GM12878 (cell line): ENCODE data around the gene GLI2. TPM values are rescaled to one million over a fixed set of nuclear protein-coding genes. Genes with fewer than 3 reads are reported as not detected.

Experiments
- ATAC-seq: fragments of 200-7000 bp; cut with Tn5 transposase; 3 replicates; pipeline ENCODE4 v1.9.1; 2020; ENCODE audit warnings: mild to moderate bottlenecking, moderate library complexity
- BruUV-seq: library from RNA; stranded (reverse); fragments of 400-500 nt; replicated peaks from 2 replicates; lab custom pipeline; 2021; lab: Mats Ljungman, UMichigan
- CTCF ChIA-PET: fragments of 300-600 bp; sonication (Branson Sonifier 250); formaldehyde crosslinking; extraction: SDS; loops from one replicate; lab custom pipeline; 2021; ENCODE audit warnings: inconsistent platforms; lab: Yijun Ruan, JAX
- POLR2A ChIA-PET: fragments of 350-600 bp; formaldehyde crosslinking; extraction: SDS; loops from one replicate; lab custom pipeline; 2021; ENCODE audit warnings: inconsistent platforms; lab: Charles Lee
- RAD21 ChIA-PET: fragments of 300-600 bp; sonication (Branson Sonifier 250); formaldehyde crosslinking; loops from one replicate; lab custom pipeline; 2023; ENCODE audit warnings: antibody characterized with exemption; ENCODE audit not compliant: unreplicated experiment; lab: Charles Lee
- SMC1A ChIA-PET: fragments of 300-600 bp; sonication (Branson Sonifier 250); formaldehyde crosslinking; loops from one replicate; lab custom pipeline; 2023; ENCODE audit not compliant: unreplicated experiment, uncharacterized antibody; lab: Charles Lee
- DNase-seq: peaks from one replicate; pipeline ENCODE4 v3.0.0-alpha.2; 2011; ENCODE audit warnings: low read depth, low spot score
- FAIRE-seq: peaks from 3 replicates; lab custom pipeline; 2011; peaks lifted over from hg19 to GRCh38; lab: Jason Lieb, UNC
- H2AFZ ChIP-seq: 2 replicates; pipeline ENCODE4 v1.6.0; 2011; ENCODE audit warnings: low read depth, low read length, control low read depth; ENCODE audit not compliant: control insufficient read depth
- H3K27ac ChIP-seq: 2 replicates; pipeline ENCODE4 v1.5.1; 2011; ENCODE audit warnings: control low read depth; ENCODE audit not compliant: control insufficient read depth, insufficient read depth
- H3K27me3 ChIP-seq, 2 experiments: replicated peaks in 1 of 2; 2 replicates each; pipeline versions ENCODE4 v1.6.0 to v1.6.1; 2011; ENCODE audit warnings: low read length in 1 of 2; ENCODE audit not compliant: control insufficient read depth in 2 of 2, insufficient read depth in 2 of 2
- H3K36me3 ChIP-seq, 2 experiments: 2 replicates each; pipeline ENCODE4 v1.5.1; 2011; ENCODE audit warnings: low read length in 1 of 2; ENCODE audit not compliant: control insufficient read depth in 2 of 2, insufficient read depth in 2 of 2
- H3K4me1 ChIP-seq: 2 replicates; pipeline ENCODE4 v1.6.1; 2011; ENCODE audit warnings: mild to moderate bottlenecking, low read length, moderate library complexity, mixed read lengths; ENCODE audit not compliant: control insufficient read depth, insufficient read depth
- H3K4me2 ChIP-seq: 2 replicates; pipeline ENCODE4 v1.6.0; 2011; ENCODE audit warnings: control low read depth; ENCODE audit not compliant: control insufficient read depth, insufficient read depth
- H3K4me3 ChIP-seq: fragments of 200-600 bp; sonication (generic); 2 replicates; pipeline ENCODE4 v1.5.1; 2016
- H3K79me2 ChIP-seq: 2 replicates; pipeline ENCODE4 v1.6.0; 2011; ENCODE audit warnings: low read length; ENCODE audit not compliant: control insufficient read depth, insufficient read depth
- H3K9ac ChIP-seq: 2 replicates; pipeline ENCODE4 v1.8.0; 2011; ENCODE audit warnings: low read length, control low read depth, mixed read lengths; ENCODE audit not compliant: control insufficient read depth, insufficient read depth
- H3K9me3 ChIP-seq: replicated peaks from 3 replicates; pipeline ENCODE4 v1.5.1; 2011; ENCODE audit warnings: mild to moderate bottlenecking, low read length; ENCODE audit not compliant: control insufficient read depth, insufficient read depth
- H4K20me1 ChIP-seq: 2 replicates; pipeline ENCODE4 v1.6.0; 2011; ENCODE audit not compliant: control insufficient read depth, insufficient read depth
- ATF3 ChIP-seq: IDR thresholded peaks from 2 replicates; pipeline ENCODE4 v1.6.1; 2011; ENCODE audit warnings: low read depth, mild to moderate bottlenecking, low read length, moderate library complexity, borderline replicate concordance; ENCODE audit errors: extremely low read depth
- BHLHE40 ChIP-seq, 2 experiments: fragments of 450-650 bp in 1 of 2; IDR thresholded peaks; 2 replicates each; pipeline ENCODE4 v1.6.1; 2011 to 2017; ENCODE audit warnings: low read depth in 2 of 2, borderline replicate concordance in 1 of 2, improper control_type of control experiment in 1 of 2, low read length in 1 of 2, mild to moderate bottlenecking in 1 of 2
- CEBPB ChIP-seq, 2 experiments: fragments of 150-350 bp in 1 of 2; IDR thresholded peaks; 2 replicates each; pipeline ENCODE4 v1.6.1; 2012 to 2014; ENCODE audit warnings: low read depth in 2 of 2, low read length in 2 of 2, borderline replicate concordance in 1 of 2, inconsistent platforms in 1 of 2
- MEF2B ChIP-seq: fragments of 450-650 bp; IDR thresholded peaks from 2 replicates; pipeline ENCODE4 v1.6.1; 2018; ENCODE audit warnings: mild to moderate bottlenecking, moderate library complexity; ENCODE audit not compliant: partially characterized antibody, poor library complexity, severe bottlenecking
- NFYB ChIP-seq: IDR thresholded peaks from 2 replicates; pipeline ENCODE4 v1.6.1; 2011; ENCODE audit warnings: low read depth, mild to moderate bottlenecking, low read length, improper control_type of control experiment, moderate library complexity; ENCODE audit not compliant: insufficient read depth
- POU2F2 ChIP-seq: IDR thresholded peaks from 3 replicates; pipeline ENCODE4 v1.6.1; 2011; ENCODE audit warnings: low read depth, mild to moderate bottlenecking, low read length, borderline replicate concordance
- RELA ChIP-seq: fragments of 450-650 bp; IDR thresholded peaks from 2 replicates; pipeline ENCODE4 v1.8.0; 2014; ENCODE audit warnings: borderline replicate concordance; ENCODE audit not compliant: partially characterized antibody
- SIX5 ChIP-seq: IDR thresholded peaks from 2 replicates; pipeline ENCODE4 v1.6.1; 2011; ENCODE audit warnings: mild to moderate bottlenecking, low read depth, low read length, moderate library complexity; ENCODE audit not compliant: severe bottlenecking
- SMAD5 ChIP-seq: IDR thresholded peaks from 2 replicates; pipeline ENCODE4 v1.6.1; 2016; ENCODE audit warnings: antibody characterized with exemption, low read depth
- SMC3 ChIP-seq: IDR thresholded peaks from 2 replicates; pipeline ENCODE4 v1.6.1; 2011; ENCODE audit warnings: low read length, improper control_type of control experiment, borderline replicate concordance
- SREBF2 ChIP-seq: IDR thresholded peaks from 2 replicates; pipeline ENCODE4 v1.6.1; 2012; ENCODE audit warnings: mild to moderate bottlenecking, low read length
- SUPT20H ChIP-seq: IDR thresholded peaks from 2 replicates; pipeline ENCODE4 v1.6.1; 2011; ENCODE audit warnings: low read depth, mild to moderate bottlenecking, low read length, moderate library complexity, borderline replicate concordance; ENCODE audit not compliant: control insufficient read depth
- SUZ12 ChIP-seq: fragments of 200-600 bp; sonication (generic); IDR thresholded peaks from one replicate; pipeline ENCODE4 v1.6.1; 2018; ENCODE audit warnings: antibody characterized with exemption, mild to moderate bottlenecking; ENCODE audit not compliant: unreplicated experiment
- YBX1 ChIP-seq: fragments of 450-650 bp; IDR thresholded peaks from 2 replicates; pipeline ENCODE4 v1.6.1; 2016; ENCODE audit warnings: antibody characterized with exemption
- ZBTB33 ChIP-seq: fragments of 450-650 bp; IDR thresholded peaks from 2 replicates; pipeline ENCODE4 v1.6.1; 2017; ENCODE audit warnings: mild to moderate bottlenecking
- ZNF687 ChIP-seq: fragments of 450-650 bp; IDR thresholded peaks from 2 replicates; pipeline ENCODE4 v1.6.1; 2017; ENCODE audit warnings: mild to moderate bottlenecking, moderate library complexity
- WGBS: methylation state at CpG from one replicate; pipeline ENCODE4 v1.1.6; 2016; ENCODE audit warnings: low lambda C conversion rate; ENCODE audit not compliant: insufficient replicate concordance, insufficient coverage; ENCODE audit errors: missing lambda C conversion rate; 5-methylcytosine and 5-hydroxymethylcytosine counted together
- in situ Hi-C: fragments of 300-500 bp; cut with MboI; formaldehyde crosslinking; loops from 9 replicates; pipeline ENCODE4 v1.14.3; 2018; ENCODE audit warnings: mixed read lengths
- intact Hi-C: fragments of 100-400 bp; cut with micrococcal nuclease; formaldehyde crosslinking; loops from one replicate; pipeline ENCODE4 v1.14.2; 2022; ENCODE audit not compliant: unreplicated experiment
- polyA plus RNA-seq, 11 experiments: library from polyadenylated mRNA; depleted of rRNA in 4 of 11; unstranded in 6 of 11; stranded (reverse) in 5 of 11; fragments of >200 nt; fragmentation: Nextera tagmentation in 4 of 11; fragmentation: Illumina TruSeq in 1 of 11; extraction: Ambion mirVana in 4 of 11; extraction: Trizol in 1 of 11; gene quantifications; 1 replicate in 1 of 11; 2 replicates in 10 of 11; pipeline versions ENCODE4 v1.2.1 to v1.2.3, GENCODE V29; 2011 to 2016; ENCODE audit warnings: inconsistent platforms in 2 of 11, missing spikeins in 2 of 11, low read depth in 1 of 11
- total RNA-seq, 4 experiments: library from RNA; depleted of rRNA in 3 of 4; stranded (reverse); fragments of >200 nt in 3 of 4; fragmentation: Illumina TruSeq in 1 of 4; extraction: Trizol in 1 of 4; gene quantifications; 2 replicates each; pipeline versions ENCODE4 v1.2.1 to v1.2.3, GENCODE V29; 2013 to 2021
- TF ChIP-seq, protein P1 (sequence below): IDR thresholded peaks from 2 replicates; pipeline ENCODE4 v1.6.1; 2012; ENCODE audit warnings: low read depth, low read length, improper control_type of control experiment

GLI2 gene
- total and polyA plus RNA-seq, 10 of the 15 experiments (the other 5 are each of a cell fraction or from before 2014, with no cell fraction given): 0.01 TPM; not detected in 9

- Histone ChIP-seq H4K20me1 (no peaks in the 10 kb centered on the region), H2AFZ (no peak overlapping the region), H3K27ac (no peak overlapping the region), H3K27me3 (peaks cover 0 to 4% of the 10 kb centered on the region in 2 experiments; a peak in 2 of 4 replicates), H3K36me3 (no peaks in the 10 kb centered on the region), H3K9ac (no peak overlapping the region), H3K9me3 (no peaks in the 10 kb centered on the region), H3K4me1 (no peaks in the 10 kb centered on the region), H3K4me3 (no peak overlapping the region), H3K79me2 (no peaks in the 10 kb centered on the region), H3K4me2 (no peak overlapping the region)
- no peak for TF ChIP-seq SIX5
- no peak for TF ChIP-seq NFYB
- no peak for TF ChIP-seq ZBTB33
- TF ChIP-seq MEF2B: no peak
- TF ChIP-seq YBX1: no peak
- TF ChIP-seq SUPT20H: no peak
- no peak for TF ChIP-seq CEBPB (IDR thresholded peaks at IDR 0.05; ENCODE audit: borderline replicate concordance in 1 of 2, low read depth in 2 of 2, low read length in 2 of 2)
- TF ChIP-seq POU2F2: no peak
- no peak for TF ChIP-seq RELA
- TF ChIP-seq ZNF687: no peak
- no peak for TF ChIP-seq BHLHE40 (IDR thresholded peaks at IDR 0.05; ENCODE audit: borderline replicate concordance in 1 of 2, low read depth in 2 of 2, low read length in 1 of 2)
- TF ChIP-seq SUZ12: no peak
- no peak for TF ChIP-seq ATF3
- no peak for TF ChIP-seq SMC3
- TF ChIP-seq, protein P1, sequence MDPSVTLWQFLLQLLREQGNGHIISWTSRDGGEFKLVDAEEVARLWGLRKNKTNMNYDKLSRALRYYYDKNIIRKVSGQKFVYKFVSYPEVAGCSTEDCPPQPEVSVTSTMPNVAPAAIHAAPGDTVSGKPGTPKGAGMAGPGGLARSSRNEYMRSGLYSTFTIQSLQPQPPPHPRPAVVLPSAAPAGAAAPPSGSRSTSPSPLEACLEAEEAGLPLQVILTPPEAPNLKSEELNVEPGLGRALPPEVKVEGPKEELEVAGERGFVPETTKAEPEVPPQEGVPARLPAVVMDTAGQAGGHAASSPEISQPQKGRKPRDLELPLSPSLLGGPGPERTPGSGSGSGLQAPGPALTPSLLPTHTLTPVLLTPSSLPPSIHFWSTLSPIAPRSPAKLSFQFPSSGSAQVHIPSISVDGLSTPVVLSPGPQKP: no peak
- TF ChIP-seq SREBF2: no peak
- no peak for TF ChIP-seq SMAD5
- FAIRE-seq (no peak), DNase-seq (no peak), ATAC-seq (no peak)
- SMC1A ChIA-PET: no interaction called here
- RAD21 ChIA-PET: no interaction called here
- WGBS: 23% methylated on average over 5 of the region's 5 CpGs
- in situ Hi-C loops: no loop called here
- BruUV-seq: no TSS peak
- CTCF ChIA-PET: no interaction called here
- intact Hi-C loops: no loop called here
- POLR2A ChIA-PET: no interaction called here
Observed at GRCh38 chr2:120771781-120772208, 36.1 kb downstream of the GLI2 start.
